GM13976 (cell line): ENCODE data around the gene MBNL2.

Experiments
- DNase-seq: peaks from one replicate; pipeline ENCODE4 v3.0.0; 2012; ENCODE audit warnings: low spot score
- CTCF ChIP-seq: IDR thresholded peaks from 2 replicates; pipeline ENCODE4 v1.5.1; 2012; ENCODE audit warnings: borderline replicate concordance, mild to moderate bottlenecking; ENCODE audit not compliant: insufficient read depth; ENCODE audit errors: extremely low read depth, missing control alignments, control extremely low read depth
- in situ Hi-C: fragments of 300-500 bp; cut with MboI; formaldehyde crosslinking; loops from one replicate; pipeline ENCODE4 v1.12.0; 2022; ENCODE audit warnings: low sequenced_read_pairs, mixed read lengths, inconsistent platforms; ENCODE audit not compliant: unreplicated experiment

Gene MBNL2

GRCh38 chr13:97228850-97229521 is 6.9 kb downstream of the MBNL2 start:
- in situ Hi-C loops = no loop called here
- DNase-seq = no peak
- TF ChIP-seq CTCF = no peak

- in situ Hi-C loops = no loop called here
- no peak for DNase-seq
- TF ChIP-seq CTCF = no peak
Measured at GRCh38 chr13:97229699-97230098, 7.6 kb downstream of the MBNL2 start.

- in situ Hi-C loops = no loop called here
- no peak for DNase-seq
- TF ChIP-seq CTCF = no peak
Measured at GRCh38 chr13:97231118-97231828, 9.1 kb downstream of the MBNL2 start.

GRCh38 chr13:97231829-97232196 is 9.7 kb downstream of the MBNL2 start:
- no peak for DNase-seq
- in situ Hi-C loops = no loop called here
- TF ChIP-seq CTCF = no peak

- in situ Hi-C loops = no loop called here
- DNase-seq = no peak
- TF ChIP-seq CTCF = no peak
Measured at GRCh38 chr13:97233499-97233898, 11.4 kb downstream of the MBNL2 start.

- in situ Hi-C loops = no loop called here
- DNase-seq = no peak
- TF ChIP-seq CTCF = no peak
Measured at GRCh38 chr13:97234236-97234635, 12.1 kb downstream of the MBNL2 start.

- TF ChIP-seq CTCF = no peak
- in situ Hi-C loops = no loop called here
- DNase-seq = no peak
Measured at GRCh38 chr13:97234742-97235141, 12.6 kb downstream of the MBNL2 start.
